Stimulated activated naive CD8-positive, alpha-beta T cell treated with anti-CD3 and anti-CD28 coated beads, Interleukin-15, Interleukin-2, amounts not matched to agents 100 ng/mL and 50 ng/mL, for 24 hours (primary cell): ENCODE results near the gene PRKCA.
"Not testable (repeated sequence)": the region's sequence is repeated elsewhere in the genome, so short reads cannot be mapped to it uniquely, and the experiment has no call there.

Experiments
- H3K27ac Mint-ChIP-seq: one replicate; pipeline ENCODE4 v1.8.0; 2021; ENCODE audit warnings: mild to moderate bottlenecking, mixed read lengths
- H3K27me3 Mint-ChIP-seq: one replicate; pipeline ENCODE4 v1.8.0; 2021; ENCODE audit warnings: mixed read lengths
- H3K36me3 Mint-ChIP-seq: one replicate; pipeline ENCODE4 v1.8.0; 2021; ENCODE audit warnings: low read depth, mixed read lengths
- H3K4me1 Mint-ChIP-seq: one replicate; pipeline ENCODE4 v1.8.0; 2021; ENCODE audit warnings: low read depth, mixed read lengths
- H3K4me3 Mint-ChIP-seq: one replicate; pipeline ENCODE4 v1.8.0; 2021; ENCODE audit warnings: mild to moderate bottlenecking, mixed read lengths
- H3K9me3 Mint-ChIP-seq: one replicate; pipeline ENCODE4 v1.8.0; 2021; ENCODE audit warnings: mixed read lengths

PRKCA gene

GRCh38 chr17:66714046-66715023, 411.9 kb downstream of the PRKCA start:
- H3K27me3 Mint-ChIP-seq, result no peaks in the 10 kb centered on the region
- H3K27ac Mint-ChIP-seq, result peak overlapping the region; percentile 57

DNA sequence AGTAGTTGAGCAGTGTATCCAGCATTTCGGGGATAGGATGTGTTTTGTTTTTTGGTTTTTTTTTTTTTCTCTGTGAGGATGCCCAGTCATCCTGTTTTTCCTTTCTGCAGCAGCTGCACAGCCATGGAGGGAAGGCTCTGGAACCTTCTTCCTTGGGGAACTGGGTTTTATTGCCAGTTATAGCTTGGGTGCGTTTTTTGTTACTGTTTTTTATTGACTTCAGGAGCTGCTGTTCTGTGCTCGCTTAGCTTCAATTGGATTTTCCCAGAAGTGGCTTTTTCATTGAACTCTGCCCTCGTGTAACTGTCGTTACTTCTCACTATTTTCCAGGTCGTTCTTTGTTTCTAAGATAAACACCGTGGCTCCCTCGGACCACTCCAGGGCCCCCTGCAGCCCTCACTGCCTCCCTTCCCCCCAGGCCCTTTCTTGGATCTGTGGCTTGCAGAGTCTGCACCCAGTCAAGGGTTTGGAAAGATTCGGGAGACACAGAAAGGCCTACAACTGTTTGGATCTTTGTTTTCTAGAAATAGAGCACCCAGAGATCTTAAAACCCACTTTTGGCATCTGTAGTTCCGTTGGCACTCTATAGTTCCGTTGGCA, 412.8 kb downstream of the PRKCA start:
- H3K4me3 Mint-ChIP-seq, result no peak overlapping the region
- no peak overlapping the region for H3K27ac Mint-ChIP-seq
- no peaks in the 10 kb centered on the region for H3K27me3 Mint-ChIP-seq
- H3K36me3 Mint-ChIP-seq, result peaks cover 43% of the 10 kb centered on the region
- H3K4me1 Mint-ChIP-seq, result peaks cover 30% of the 10 kb centered on the region
- H3K9me3 Mint-ChIP-seq, result no peaks in the 10 kb centered on the region

More at GRCh38 chr17:66714046-66715023, 411.9 kb downstream of the PRKCA start:
- Mint-ChIP-seq H3K36me3 (peaks cover 46% of the 10 kb centered on the region), H3K4me1 (peaks cover 32% of the 10 kb centered on the region), H3K4me3 (no peak overlapping the region), H3K9me3 (no peaks in the 10 kb centered on the region)

- peaks cover 42% of the 10 kb centered on the region for H3K36me3 Mint-ChIP-seq
- no peaks in the 10 kb centered on the region for H3K27me3 Mint-ChIP-seq
- H3K27ac Mint-ChIP-seq, result no peak overlapping the region
- H3K4me3 Mint-ChIP-seq, result no peak overlapping the region
- H3K9me3 Mint-ChIP-seq, result no peaks in the 10 kb centered on the region
- peaks cover 26% of the 10 kb centered on the region for H3K4me1 Mint-ChIP-seq
Observed at GRCh38 chr17:66715745-66716156, 413.3 kb downstream of the PRKCA start.

- Mint-ChIP-seq H3K27ac (no peak overlapping the region), H3K4me3 (no peak overlapping the region), H3K27me3 (no peaks in the 10 kb centered on the region), H3K36me3 (peaks cover 40% of the 10 kb centered on the region), H3K4me1 (peaks cover 23% of the 10 kb centered on the region), H3K9me3 (no peaks in the 10 kb centered on the region)
Observed at GRCh38 chr17:66716236-66717026, 414.0 kb downstream of the PRKCA start.

DNA sequence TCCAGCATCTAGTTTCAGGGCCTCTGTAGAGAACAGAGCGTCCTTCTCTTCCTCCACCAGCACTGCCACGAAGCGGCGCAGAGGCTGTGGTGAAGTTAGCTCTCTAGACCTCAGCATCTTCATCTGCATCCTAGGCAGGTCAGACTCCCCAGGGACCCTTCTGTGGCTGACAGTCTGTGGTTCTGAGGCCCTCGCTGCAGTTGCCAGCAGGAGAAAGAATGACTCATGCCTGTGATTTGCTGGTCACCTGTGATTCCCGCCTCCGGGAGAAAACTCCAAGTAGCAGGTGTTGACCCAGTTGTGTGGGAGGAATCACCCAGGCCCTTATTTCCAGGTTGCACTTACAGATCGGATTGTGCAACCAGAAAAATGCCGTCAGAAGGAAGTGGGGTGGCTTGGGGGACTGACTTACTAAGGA, 415.2 kb downstream of the PRKCA start:
- Mint-ChIP-seq H3K27ac (no peak overlapping the region), H3K9me3 (no peaks in the 10 kb centered on the region), H3K36me3 (peaks cover 41% of the 10 kb centered on the region), H3K27me3 (no peaks in the 10 kb centered on the region), H3K4me1 (peaks cover 15% of the 10 kb centered on the region), H3K4me3 (no peak overlapping the region)

DNA sequence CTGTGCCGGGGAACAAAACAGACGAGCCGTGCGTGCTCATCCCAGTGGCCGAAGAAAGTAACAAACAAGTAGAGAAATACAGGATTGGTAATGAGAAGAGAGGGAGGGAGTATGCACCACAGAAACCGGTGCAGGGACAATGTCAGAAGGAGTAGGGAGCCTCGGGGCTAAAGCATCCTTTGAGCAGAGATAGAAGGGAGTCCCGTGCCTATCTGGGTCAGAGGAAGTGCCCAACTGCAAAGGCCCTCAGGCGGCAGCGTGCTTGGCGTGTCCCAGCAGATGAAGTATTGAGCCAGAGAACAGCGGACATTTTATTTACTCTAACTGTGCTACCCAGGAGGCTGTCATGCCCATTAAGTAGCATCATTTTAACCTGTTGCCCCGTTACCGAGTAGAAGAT, 417.6 kb downstream of the PRKCA start:
- Mint-ChIP-seq H3K36me3 (peaks cover 36% of the 10 kb centered on the region), H3K27me3 (no peaks in the 10 kb centered on the region), H3K4me3 (no peak overlapping the region), H3K4me1 (no peaks in the 10 kb centered on the region), H3K9me3 (no peaks in the 10 kb centered on the region), H3K27ac (no peak overlapping the region)

- H3K9me3 Mint-ChIP-seq, result no peaks in the 10 kb centered on the region
- no peaks in the 10 kb centered on the region for H3K4me1 Mint-ChIP-seq
- H3K4me3 Mint-ChIP-seq, result no peak overlapping the region
- H3K36me3 Mint-ChIP-seq, result peaks cover 36% of the 10 kb centered on the region
- H3K27ac Mint-ChIP-seq, result no peak overlapping the region
- no peaks in the 10 kb centered on the region for H3K27me3 Mint-ChIP-seq
Observed at GRCh38 chr17:66720567-66720966, 418.2 kb downstream of the PRKCA start.

DNA sequence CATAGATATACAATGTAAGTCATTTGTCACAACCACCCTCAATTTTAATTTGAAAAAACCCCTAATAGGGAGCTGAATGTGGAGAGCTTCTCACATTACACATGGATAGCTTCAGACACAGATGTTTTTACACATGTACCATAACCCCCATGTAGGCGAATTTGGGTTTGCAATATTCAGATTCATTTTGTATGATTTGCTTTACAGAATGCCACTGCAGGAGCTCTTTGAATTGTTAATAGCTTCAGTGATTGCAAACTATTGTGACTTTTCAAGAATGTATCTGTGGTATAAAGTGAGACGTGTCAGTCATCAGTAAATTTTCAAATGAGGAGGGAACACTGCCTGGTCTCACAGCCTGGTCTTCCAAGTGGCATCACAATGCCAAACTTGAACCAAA, 419.9 kb downstream of the PRKCA start:
- no peaks in the 10 kb centered on the region for H3K4me1 Mint-ChIP-seq
- no peaks in the 10 kb centered on the region for H3K9me3 Mint-ChIP-seq
- no peak overlapping the region for H3K4me3 Mint-ChIP-seq
- H3K27ac Mint-ChIP-seq, result no peak overlapping the region
- peaks cover 23% of the 10 kb centered on the region for H3K36me3 Mint-ChIP-seq
- no peaks in the 10 kb centered on the region for H3K27me3 Mint-ChIP-seq

GRCh38 chr17:66724581-66725341, 422.3 kb downstream of the PRKCA start:
- Mint-ChIP-seq H3K27ac (no peak overlapping the region), H3K9me3 (no peaks in the 10 kb centered on the region), H3K36me3 (peaks cover 10% of the 10 kb centered on the region), H3K4me3 (no peak overlapping the region), H3K27me3 (no peaks in the 10 kb centered on the region), H3K4me1 (no peaks in the 10 kb centered on the region)

GRCh38 chr17:66725438-66725837, 423.0 kb downstream of the PRKCA start:
- H3K27ac Mint-ChIP-seq, H3K9me3 Mint-ChIP-seq, H3K4me3 Mint-ChIP-seq, H3K4me1 Mint-ChIP-seq, H3K27me3 Mint-ChIP-seq: not testable (repeated sequence)
- peaks cover 10% of the 10 kb centered on the region for H3K36me3 Mint-ChIP-seq

- Mint-ChIP-seq H3K27ac (no peak overlapping the region), H3K4me3 (no peak overlapping the region), H3K4me1 (peaks cover 5% of the 10 kb centered on the region), H3K27me3 (no peaks in the 10 kb centered on the region), H3K36me3 (peaks cover 6% of the 10 kb centered on the region), H3K9me3 (no peaks in the 10 kb centered on the region)
Observed at GRCh38 chr17:66725956-66726355, 423.5 kb downstream of the PRKCA start.

- Mint-ChIP-seq H3K9me3 (no peaks in the 10 kb centered on the region), H3K36me3 (peaks cover 6% of the 10 kb centered on the region), H3K27me3 (no peaks in the 10 kb centered on the region), H3K4me1 (peaks cover 5% of the 10 kb centered on the region), H3K27ac (no peak overlapping the region), H3K4me3 (no peak overlapping the region)
Observed at GRCh38 chr17:66726371-66726770, 424.0 kb downstream of the PRKCA start.

DNA sequence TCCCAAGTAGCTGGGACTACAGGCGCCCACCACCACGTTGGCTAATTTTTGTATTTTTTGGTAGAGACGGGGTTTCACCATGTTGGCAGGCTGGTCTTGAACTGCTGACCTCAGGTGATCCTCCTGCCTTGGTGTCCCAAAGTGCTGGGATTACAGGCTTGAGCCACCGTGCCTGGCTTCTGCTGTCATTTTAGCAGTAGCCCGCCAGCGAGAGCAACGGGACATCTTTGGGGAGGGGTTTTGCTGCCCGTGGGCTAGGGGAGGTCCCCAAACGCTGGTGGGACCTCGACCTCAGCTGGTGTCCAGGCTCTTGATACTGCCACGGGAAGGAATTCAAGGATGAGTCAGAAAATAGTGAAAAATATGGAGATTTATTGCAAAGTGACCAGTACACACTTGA, 424.4 kb downstream of the PRKCA start:
- Mint-ChIP-seq H3K4me1 (peaks cover 5% of the 10 kb centered on the region), H3K9me3 (no peaks in the 10 kb centered on the region), H3K4me3 (no peak overlapping the region), H3K27me3 (no peaks in the 10 kb centered on the region), H3K27ac (no peak overlapping the region), H3K36me3 (peaks cover 4% of the 10 kb centered on the region)
